GM15510 (cell line): ENCODE measurements around the gene KLK6.

Experiments
- POLR2A ChIP-seq: IDR thresholded peaks from 3 replicates; pipeline ENCODE4 v1.6.1; 2011; ENCODE audit warnings: borderline replicate concordance; ENCODE audit not compliant: insufficient read length; ENCODE audit errors: extremely low read depth

Gene KLK6

DNA sequence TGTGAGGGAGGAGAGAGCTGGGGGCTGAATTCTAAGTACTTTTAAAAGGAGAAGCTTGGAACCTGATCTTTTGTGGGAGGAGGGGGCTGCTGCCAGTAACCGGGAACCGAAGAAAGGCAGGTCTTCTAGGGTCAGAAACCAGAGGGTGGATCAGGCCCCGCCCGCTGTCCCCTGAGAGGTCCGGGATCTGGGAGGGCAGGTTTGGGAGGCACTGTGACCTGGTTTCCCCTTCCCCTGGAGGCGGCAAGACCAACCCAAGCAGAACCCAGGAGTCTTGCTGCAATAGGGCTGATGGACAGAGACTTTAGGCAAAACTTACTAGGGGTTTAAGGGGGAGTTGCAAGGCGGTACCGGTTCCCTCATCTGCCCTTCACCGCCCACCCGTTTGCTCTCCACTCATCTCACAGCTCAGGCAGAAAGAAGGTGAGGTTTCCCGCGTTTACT lies 32.7 kb upstream of the KLK6 start:
- TF ChIP-seq POLR2A, result no peak

- TF ChIP-seq POLR2A, result no peak
Measured at GRCh38 chr19:51001515-51001914, 32.1 kb upstream of the KLK6 start, which contains the start of gene KLK8. TSS of gene KLK8 (minus strand) at chr19:51001604. CDS start at chr19:51001167, 437 bp downstream.

GRCh38 chr19:51000981-51001380 lies 31.6 kb upstream of the KLK6 start:
- TF ChIP-seq POLR2A, result no peak

DNA sequence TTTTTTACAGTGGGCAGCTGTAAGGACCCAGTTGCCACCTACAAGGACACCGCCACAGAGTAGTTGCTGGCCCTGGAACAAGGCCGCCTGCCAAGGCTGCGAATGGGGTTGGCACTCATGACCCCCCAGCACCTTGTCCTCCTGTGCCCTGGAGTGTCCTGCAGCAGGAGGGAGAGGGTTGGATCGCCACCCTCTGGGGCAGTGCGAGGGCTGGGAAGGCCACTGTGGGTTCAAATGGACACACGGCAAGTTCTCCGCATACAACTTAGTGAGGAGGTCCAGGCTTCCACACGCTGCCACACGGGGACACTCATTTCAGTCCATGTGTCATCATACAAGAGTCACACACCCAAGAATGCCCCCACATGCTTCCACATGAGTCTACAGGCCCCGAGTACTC lies 31.0 kb upstream of the KLK6 start:
- TF ChIP-seq POLR2A, result no peak

- TF ChIP-seq POLR2A, result no peak
Measured at GRCh38 chr19:50998686-50999085, 29.3 kb upstream of the KLK6 start.

DNA sequence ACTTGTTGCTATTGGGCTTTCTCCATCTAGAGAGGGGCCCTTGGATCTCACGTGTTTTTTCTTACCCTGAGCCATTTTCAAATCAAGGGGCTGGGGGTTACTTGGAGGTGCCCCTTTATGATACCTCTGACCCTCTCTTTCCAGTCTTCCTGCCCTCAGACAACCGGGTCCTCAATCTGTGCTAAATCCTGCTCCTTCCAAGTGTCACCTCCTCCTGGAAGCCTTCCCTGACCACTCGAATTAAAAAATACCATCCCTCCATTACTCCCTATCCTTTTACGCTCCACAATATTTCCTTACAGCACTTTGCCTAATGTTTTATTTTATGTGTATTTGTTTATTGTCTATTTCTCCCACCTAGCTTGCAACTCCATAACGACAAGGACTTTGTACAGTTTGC lies 28.7 kb upstream of the KLK6 start:
- no peak for TF ChIP-seq POLR2A

GRCh38 chr19:50994129-50994528 lies 24.7 kb upstream of the KLK6 start:
- no peak for TF ChIP-seq POLR2A

GRCh38 chr19:50992666-50993035 lies 23.3 kb upstream of the KLK6 start:
- TF ChIP-seq POLR2A, result no peak

GRCh38 chr19:50983625-50984292 lies 14.4 kb upstream of the KLK6 start, which contains the start of gene KLK7:
TSS of gene KLK7 (minus strand) at chr19:50983917. CDS start at chr19:50982399, 1,518 bp downstream.
- TF ChIP-seq POLR2A, result no peak

GRCh38 chr19:50982186-50982585 lies 12.8 kb upstream of the KLK6 start:
- no peak for TF ChIP-seq POLR2A

DNA sequence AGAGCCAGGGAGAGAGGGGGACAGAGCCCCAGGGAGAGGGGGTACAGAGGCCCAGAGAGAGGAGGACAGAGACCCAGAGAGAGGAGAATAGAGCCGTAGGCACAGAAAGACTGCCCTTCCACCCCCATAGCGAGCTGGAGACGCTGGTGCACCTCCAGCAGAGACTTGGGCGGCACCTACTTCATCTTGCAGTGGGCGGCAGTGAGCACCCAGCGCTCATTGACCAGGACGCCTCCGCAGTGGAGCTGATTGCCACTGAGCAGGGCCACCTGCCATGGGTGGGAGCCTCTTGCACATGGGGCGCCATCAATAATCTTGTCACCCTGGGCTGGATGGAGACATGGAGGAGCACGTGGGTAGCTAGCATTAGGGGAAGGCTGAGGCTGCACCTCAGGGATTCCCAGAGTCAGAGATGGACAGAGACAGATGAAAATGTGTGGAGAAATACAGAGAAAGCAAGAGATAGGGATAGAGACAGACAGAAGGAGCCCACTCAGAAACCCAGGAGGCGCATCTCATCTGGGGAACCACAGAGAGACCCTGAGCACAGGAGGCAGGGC lies 12.3 kb upstream of the KLK6 start:
- no peak for TF ChIP-seq POLR2A

GRCh38 chr19:50980208-50980607 lies 10.8 kb upstream of the KLK6 start:
- TF ChIP-seq POLR2A, result no peak

DNA sequence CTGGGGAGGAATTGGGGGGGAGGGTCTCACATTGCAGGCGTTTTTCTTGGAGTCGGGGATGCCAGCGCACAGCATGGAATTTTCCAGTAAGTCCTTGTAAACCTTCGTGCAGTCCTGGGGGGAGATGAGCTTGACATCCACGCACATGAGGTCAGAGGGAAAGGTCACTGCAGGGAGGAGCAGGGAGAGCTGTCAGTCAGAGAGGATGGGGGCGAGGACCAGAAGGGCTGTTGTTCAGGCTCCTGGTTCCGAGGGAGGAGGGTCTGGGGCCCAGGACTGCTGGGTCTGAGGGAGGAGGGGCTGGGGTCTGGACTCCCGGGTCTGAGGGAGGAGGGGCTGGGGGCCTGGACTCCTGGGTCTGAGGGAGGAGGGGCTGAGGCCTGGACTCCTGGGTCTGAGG lies 10.4 kb upstream of the KLK6 start:
- no peak for TF ChIP-seq POLR2A

GRCh38 chr19:50978772-50979390 lies 9.5 kb upstream of the KLK6 start:
- no peak for TF ChIP-seq POLR2A

GRCh38 chr19:50977626-50978025 lies 8.2 kb upstream of the KLK6 start:
- no peak for TF ChIP-seq POLR2A

DNA sequence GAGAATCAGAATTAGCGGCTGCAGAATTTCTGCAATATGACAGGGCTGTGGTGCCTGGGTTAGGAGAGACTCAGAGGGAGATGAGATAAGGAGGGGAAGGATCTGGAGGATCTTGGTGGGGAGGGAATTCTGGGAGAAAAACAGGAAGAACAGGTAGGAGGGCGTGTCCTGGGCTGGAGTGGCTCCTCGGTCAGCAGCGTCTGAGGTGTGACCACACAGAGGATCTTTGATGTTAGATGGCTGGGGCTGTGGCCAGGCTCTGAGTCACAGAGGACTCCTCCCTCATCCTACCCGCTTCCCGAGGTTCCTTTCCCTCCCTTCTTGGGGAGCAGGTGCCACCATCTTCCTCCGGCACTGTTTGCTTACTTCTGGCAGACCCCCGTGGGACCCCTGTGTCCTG lies 6.4 kb upstream of the KLK6 start:
- no peak for TF ChIP-seq POLR2A
